HepG2 (cell line): ENCODE results near the gene MARCHF11. TPM values are rescaled to one million over a fixed set of nuclear protein-coding genes. Genes with fewer than 3 reads are reported as not detected.

Experiments
- ARID2 ChIP-seq: sonication (generic); formaldehyde crosslinking; IDR thresholded peaks from 2 replicates; pipeline ENCODE4 v1.8.1; 2022; ENCODE audit warnings: mild to moderate bottlenecking, missing genetic modification reagents, borderline replicate concordance
- ELF3 ChIP-seq: IDR thresholded peaks from 2 replicates; pipeline ENCODE4 v1.6.1; 2016; ENCODE audit warnings: missing genetic modification reagents, missing compliant biosample characterization
- FOSL2 ChIP-seq: sonication (generic); formaldehyde crosslinking; IDR thresholded peaks from 2 replicates; pipeline ENCODE4 v1.4.0; 2020; ENCODE audit warnings: missing genetic modification reagents
- FOXM1 ChIP-seq: sonication (generic); formaldehyde crosslinking; IDR thresholded peaks from 2 replicates; pipeline ENCODE4 v1.5.0; 2020; ENCODE audit warnings: missing genetic modification reagents
- GABPB1 ChIP-seq: IDR thresholded peaks from 2 replicates; pipeline ENCODE4 v1.6.1; 2016; ENCODE audit warnings: mild to moderate bottlenecking, missing genetic modification reagents, moderate library complexity, missing compliant biosample characterization
- HES4 ChIP-seq: sonication (generic); formaldehyde crosslinking; IDR thresholded peaks from 2 replicates; pipeline ENCODE4 v1.9.0; 2021; ENCODE audit warnings: mild to moderate bottlenecking, missing genetic modification reagents, borderline replicate concordance
- HMGXB4 ChIP-seq, 2 experiments: sonication (generic) in 1 of 2; formaldehyde crosslinking in 1 of 2; IDR thresholded peaks; 2 replicates each; pipeline versions ENCODE4 v1.4.0 to v1.6.1; 2018 to 2020; ENCODE audit warnings: missing genetic modification reagents in 2 of 2, borderline replicate concordance in 1 of 2, low read depth in 1 of 2, mild to moderate bottlenecking in 1 of 2, missing biosample characterization in 1 of 2
- KLF9 ChIP-seq: IDR thresholded peaks from 2 replicates; pipeline ENCODE4 v1.6.1; 2016; ENCODE audit warnings: low read depth
- NFKB2 ChIP-seq: sonication (generic); formaldehyde crosslinking; IDR thresholded peaks from 2 replicates; pipeline ENCODE4 v1.4.0; 2020; ENCODE audit warnings: missing genetic modification reagents, borderline replicate concordance
- NKX3-1 ChIP-seq: sonication (generic); formaldehyde crosslinking; IDR thresholded peaks from 2 replicates; pipeline ENCODE4 v1.5.0; 2020; ENCODE audit warnings: missing genetic modification reagents
- PAF1 ChIP-seq: IDR thresholded peaks from 2 replicates; pipeline ENCODE4 v1.6.1; 2016; ENCODE audit warnings: missing genetic modification reagents, missing compliant biosample characterization
- POLR2AphosphoS5 ChIP-seq: IDR thresholded peaks from 2 replicates; pipeline ENCODE4 v1.6.1; 2012; ENCODE audit warnings: low read depth, low read length
- RARA ChIP-seq: IDR thresholded peaks from 2 replicates; pipeline ENCODE4 v1.6.1; 2016; ENCODE audit warnings: missing genetic modification reagents, missing compliant biosample characterization
- TOE1 ChIP-seq: sonication (generic); formaldehyde crosslinking; IDR thresholded peaks from 2 replicates; pipeline ENCODE4 v1.4.0; 2020; ENCODE audit warnings: mild to moderate bottlenecking, missing genetic modification reagents
- ZBTB44 ChIP-seq: sonication (generic); formaldehyde crosslinking; IDR thresholded peaks from 2 replicates; pipeline ENCODE4 v1.4.0; 2020; ENCODE audit warnings: missing genetic modification reagents
- ZBTB7B ChIP-seq: sonication (generic); formaldehyde crosslinking; IDR thresholded peaks from 2 replicates; pipeline ENCODE4 v1.4.0; 2020; ENCODE audit warnings: missing genetic modification reagents
- ZNF484 ChIP-seq: sonication (generic); formaldehyde crosslinking; IDR thresholded peaks from 2 replicates; pipeline ENCODE4 v1.5.1; 2020; ENCODE audit warnings: mild to moderate bottlenecking, low read depth, missing genetic modification reagents, borderline replicate concordance
- ZNF558 ChIP-seq: sonication (generic); formaldehyde crosslinking; IDR thresholded peaks from 2 replicates; pipeline ENCODE4 v1.9.0; 2022; ENCODE audit warnings: mild to moderate bottlenecking, missing genetic modification reagents, borderline replicate concordance
- ZNF569 ChIP-seq: sonication (generic); formaldehyde crosslinking; IDR thresholded peaks from 2 replicates; pipeline ENCODE4 v1.5.0; 2020; ENCODE audit warnings: mild to moderate bottlenecking, missing genetic modification reagents, moderate library complexity, borderline replicate concordance
- ZNF891 ChIP-seq: sonication (generic); formaldehyde crosslinking; IDR thresholded peaks from 2 replicates; pipeline ENCODE4 v1.5.0; 2020; ENCODE audit warnings: mild to moderate bottlenecking, missing genetic modification reagents
- ZSCAN12 ChIP-seq: sonication (generic); formaldehyde crosslinking; IDR thresholded peaks from 2 replicates; pipeline ENCODE4 v1.9.0; 2021; ENCODE audit warnings: mild to moderate bottlenecking, missing genetic modification reagents
- ZSCAN30 ChIP-seq: sonication (generic); formaldehyde crosslinking; IDR thresholded peaks from 2 replicates; pipeline ENCODE4 v1.5.0; 2020; ENCODE audit warnings: mild to moderate bottlenecking, missing genetic modification reagents
- polyA plus RNA-seq, 8 experiments: library from polyadenylated mRNA; depleted of rRNA in 3 of 8; stranded (reverse) in 7 of 8; unstranded in 1 of 8; fragments of >200 nt; fragmentation: Illumina TruSeq in 4 of 8; extraction: Trizol in 4 of 8; gene quantifications; 2 replicates each; pipeline versions ENCODE4 v1.2.1 to v1.2.3, GENCODE V29; 2011 to 2016; ENCODE audit warnings: low read depth in 4 of 8, missing spikeins in 1 of 8, mixed read lengths in 1 of 8; ENCODE audit not compliant: insufficient read depth in 1 of 8
- total RNA-seq, 5 experiments: library from RNA; depleted of rRNA; stranded (reverse); fragments of >200 nt; fragmentation: Illumina TruSeq; extraction: Trizol; gene quantifications; 2 replicates each; pipeline ENCODE4 v1.2.3, GENCODE V29; 2016; ENCODE audit warnings: low read depth in 1 of 5
- TF ChIP-seq, protein P1 (sequence below): sonication (generic); formaldehyde crosslinking; IDR thresholded peaks from 2 replicates; pipeline ENCODE4 v1.4.0; 2020; ENCODE audit warnings: missing genetic modification reagents

Gene MARCHF11
- total and polyA plus RNA-seq, 2 of the 13 experiments (the other 11 are each of a cell fraction or from before 2014, with no cell fraction given): not detected

DNA sequence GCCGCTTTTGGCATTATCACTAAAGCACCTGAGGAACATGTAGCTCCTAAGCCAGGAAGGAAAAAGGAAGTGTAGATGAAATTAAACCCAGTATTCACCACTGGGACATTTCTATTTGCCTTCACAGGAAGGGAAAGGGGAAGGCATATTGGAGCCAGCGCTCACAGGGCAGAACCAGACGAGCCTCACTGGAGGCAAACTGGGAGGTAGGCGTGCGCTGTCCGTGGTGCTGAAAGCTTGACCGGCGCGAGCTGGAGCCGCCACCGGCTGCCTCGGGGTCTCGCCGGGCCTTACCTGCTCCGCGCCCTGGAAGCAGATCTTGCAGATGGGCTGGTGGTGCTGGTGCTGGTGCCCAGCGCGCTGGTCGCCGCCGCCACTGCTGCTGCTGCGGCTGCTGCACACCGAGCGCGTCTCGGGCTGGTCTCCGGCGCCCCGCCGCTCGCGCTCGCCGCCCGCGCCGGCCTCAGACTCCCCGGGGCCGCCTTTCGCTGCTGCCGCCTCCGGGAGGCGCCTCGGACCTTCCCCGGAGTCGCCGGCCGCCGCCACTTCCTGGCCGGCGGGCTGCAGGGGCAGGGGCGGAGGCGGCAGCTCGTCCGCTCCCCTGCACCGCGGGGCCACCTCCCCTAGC lies 732 bp downstream of the MARCHF11 start (continued):
- TF ChIP-seq POLR2AphosphoS5 (no peak), HES4 (CRISPR knock-in tag) (peak; percentile 70; the same call in 1 of the 2 replicates), RARA (peak; percentile 44; the same call in 1 of the 2 replicates), ZSCAN12 (no peak), ZNF484 (CRISPR knock-in tag) (no peak; the same call in 1 of the 2 replicates), ZNF569 (CRISPR knock-in tag) (no peak), HMGXB4 (CRISPR knock-in tag; IDR thresholded peaks at IDR 0.05; ENCODE audit: borderline replicate concordance in 1 of 2, low read depth in 1 of 2) (no peak), ZSCAN30 (CRISPR knock-in tag) (no peak), ZNF558 (peak; percentile 43; the same call in 1 of the 2 replicates), KLF9 (CRISPR knock-in tag) (no peak), FOSL2 (CRISPR knock-in tag) (0 out of 2 replicates have a peak, but pooled peaks have one; percentile 24), FOXM1 (CRISPR knock-in tag) (no peak), NKX3-1 (CRISPR knock-in tag) (0 out of 2 replicates have a peak, but pooled peaks have one; percentile 48), TOE1 (CRISPR knock-in tag) (no peak), GABPB1 (CRISPR knock-in tag) (0 out of 2 replicates have a peak, but pooled peaks have one; percentile 30), NFKB2 (CRISPR knock-in tag) (peak; percentile 88; the same call in 1 of the 2 replicates), PAF1 (CRISPR knock-in tag) (no peak), ELF3 (CRISPR knock-in tag) (no peak), ZBTB7B (CRISPR knock-in tag) (no peak), ARID2 (no peak), ZBTB44 (peak; percentile 94), ZNF891 (CRISPR knock-in tag) (no peak)
- TF ChIP-seq, protein P1, sequence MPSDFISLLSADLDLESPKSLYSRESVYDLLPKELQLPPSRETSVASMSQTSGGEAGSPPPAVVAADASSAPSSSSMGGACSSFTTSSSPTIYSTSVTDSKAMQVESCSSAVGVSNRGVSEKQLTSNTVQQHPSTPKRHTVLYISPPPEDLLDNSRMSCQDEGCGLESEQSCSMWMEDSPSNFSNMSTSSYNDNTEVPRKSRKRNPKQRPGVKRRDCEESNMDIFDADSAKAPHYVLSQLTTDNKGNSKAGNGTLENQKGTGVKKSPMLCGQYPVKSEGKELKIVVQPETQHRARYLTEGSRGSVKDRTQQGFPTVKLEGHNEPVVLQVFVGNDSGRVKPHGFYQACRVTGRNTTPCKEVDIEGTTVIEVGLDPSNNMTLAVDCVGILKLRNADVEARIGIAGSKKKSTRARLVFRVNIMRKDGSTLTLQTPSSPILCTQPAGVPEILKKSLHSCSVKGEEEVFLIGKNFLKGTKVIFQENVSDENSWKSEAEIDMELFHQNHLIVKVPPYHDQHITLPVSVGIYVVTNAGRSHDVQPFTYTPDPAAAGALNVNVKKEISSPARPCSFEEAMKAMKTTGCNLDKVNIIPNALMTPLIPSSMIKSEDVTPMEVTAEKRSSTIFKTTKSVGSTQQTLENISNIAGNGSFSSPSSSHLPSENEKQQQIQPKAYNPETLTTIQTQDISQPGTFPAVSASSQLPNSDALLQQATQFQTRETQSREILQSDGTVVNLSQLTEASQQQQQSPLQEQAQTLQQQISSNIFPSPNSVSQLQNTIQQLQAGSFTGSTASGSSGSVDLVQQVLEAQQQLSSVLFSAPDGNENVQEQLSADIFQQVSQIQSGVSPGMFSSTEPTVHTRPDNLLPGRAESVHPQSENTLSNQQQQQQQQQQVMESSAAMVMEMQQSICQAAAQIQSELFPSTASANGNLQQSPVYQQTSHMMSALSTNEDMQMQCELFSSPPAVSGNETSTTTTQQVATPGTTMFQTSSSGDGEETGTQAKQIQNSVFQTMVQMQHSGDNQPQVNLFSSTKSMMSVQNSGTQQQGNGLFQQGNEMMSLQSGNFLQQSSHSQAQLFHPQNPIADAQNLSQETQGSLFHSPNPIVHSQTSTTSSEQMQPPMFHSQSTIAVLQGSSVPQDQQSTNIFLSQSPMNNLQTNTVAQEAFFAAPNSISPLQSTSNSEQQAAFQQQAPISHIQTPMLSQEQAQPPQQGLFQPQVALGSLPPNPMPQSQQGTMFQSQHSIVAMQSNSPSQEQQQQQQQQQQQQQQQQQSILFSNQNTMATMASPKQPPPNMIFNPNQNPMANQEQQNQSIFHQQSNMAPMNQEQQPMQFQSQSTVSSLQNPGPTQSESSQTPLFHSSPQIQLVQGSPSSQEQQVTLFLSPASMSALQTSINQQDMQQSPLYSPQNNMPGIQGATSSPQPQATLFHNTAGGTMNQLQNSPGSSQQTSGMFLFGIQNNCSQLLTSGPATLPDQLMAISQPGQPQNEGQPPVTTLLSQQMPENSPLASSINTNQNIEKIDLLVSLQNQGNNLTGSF (CRISPR knock-in tag): 0 out of 2 replicates have a peak, but pooled peaks have one; percentile 45
